Fibroblast of peridontal ligament (primary cell): ENCODE data around the gene REEP3.
"Not testable (repeated sequence)": the region's sequence is repeated elsewhere in the genome, so short reads cannot be mapped to it uniquely, and the experiment has no call there.

ENCODE experiments used
- DNase-seq: peaks from one replicate; pipeline ENCODE4 v3.0.0-alpha.2; 2010; ENCODE audit errors: extremely low read depth

The REEP3 gene

GRCh38 chr10:63549810-63550209, 28.6 kb downstream of the REEP3 start:
- DNase-seq = no peak

GRCh38 chr10:63553031-63553430, 31.8 kb downstream of the REEP3 start:
- DNase-seq = peak; percentile 73

DNA sequence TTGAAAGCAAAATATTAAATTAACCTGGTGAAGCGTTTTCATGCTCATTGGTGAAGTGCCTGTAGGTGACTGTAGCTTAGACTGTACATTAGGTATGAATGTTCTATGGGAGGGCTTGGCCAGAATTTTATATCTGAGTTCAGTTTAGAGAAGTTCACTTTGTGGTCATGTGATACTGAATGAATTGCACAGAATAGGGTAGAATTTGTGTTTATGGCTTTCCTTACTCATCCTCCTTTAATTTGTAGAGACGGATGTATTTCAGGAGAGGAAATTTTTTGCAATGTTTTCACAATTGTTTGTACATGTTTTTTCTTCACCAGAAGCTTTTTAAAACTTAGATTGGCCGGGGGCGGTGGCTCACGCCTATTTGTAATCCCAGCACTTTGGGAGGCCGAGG, 32.3 kb downstream of the REEP3 start:
- peak; percentile 21 for DNase-seq

GRCh38 chr10:63554657-63555056, 33.5 kb downstream of the REEP3 start:
- DNase-seq = peak; percentile 90

DNA sequence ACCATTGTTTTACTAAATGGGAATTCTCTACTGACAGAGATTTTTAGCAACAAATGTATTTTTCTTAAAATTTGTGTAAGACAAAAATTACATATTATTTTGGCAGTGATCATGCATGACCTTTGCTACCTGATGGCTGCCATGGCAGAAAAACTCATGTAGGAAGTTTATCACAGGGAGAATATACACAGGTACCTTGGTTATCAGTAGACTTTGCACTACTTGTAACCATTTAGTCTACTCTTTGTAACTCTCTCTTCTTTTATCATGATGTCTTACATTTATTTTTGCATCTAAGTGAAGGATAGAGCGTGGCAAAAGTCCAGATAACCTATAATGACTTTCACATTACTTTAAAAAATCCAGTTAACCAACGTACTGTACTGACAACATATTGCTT, 34.1 kb downstream of the REEP3 start:
- DNase-seq = peak; percentile 24

GRCh38 chr10:63558132-63558784, 37.1 kb downstream of the REEP3 start:
- DNase-seq = no peak

DNA sequence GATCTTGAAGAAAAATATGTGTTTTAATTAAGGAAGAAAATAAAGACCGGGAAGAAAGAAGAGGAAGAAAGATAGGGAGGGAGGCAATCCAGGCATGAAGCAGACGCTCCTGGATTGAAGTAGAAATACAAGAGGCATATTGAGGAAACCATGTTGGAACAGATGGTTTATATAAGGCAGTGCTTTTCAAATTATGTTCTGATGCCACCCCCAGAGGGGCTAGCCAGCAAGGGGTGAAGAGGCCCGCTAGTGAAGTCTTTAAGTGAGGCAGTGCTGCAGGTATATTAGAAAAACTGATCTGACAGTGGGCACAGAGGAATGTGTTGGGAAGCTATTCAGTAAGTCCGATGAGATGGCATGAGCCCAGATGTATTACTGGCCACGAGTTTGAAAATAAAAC, 40.1 kb downstream of the REEP3 start:
- no peak for DNase-seq

- no peak for DNase-seq
Observed at GRCh38 chr10:63562391-63562790, 41.2 kb downstream of the REEP3 start.

GRCh38 chr10:63562857-63563256, 41.7 kb downstream of the REEP3 start:
- no peak for DNase-seq

DNA sequence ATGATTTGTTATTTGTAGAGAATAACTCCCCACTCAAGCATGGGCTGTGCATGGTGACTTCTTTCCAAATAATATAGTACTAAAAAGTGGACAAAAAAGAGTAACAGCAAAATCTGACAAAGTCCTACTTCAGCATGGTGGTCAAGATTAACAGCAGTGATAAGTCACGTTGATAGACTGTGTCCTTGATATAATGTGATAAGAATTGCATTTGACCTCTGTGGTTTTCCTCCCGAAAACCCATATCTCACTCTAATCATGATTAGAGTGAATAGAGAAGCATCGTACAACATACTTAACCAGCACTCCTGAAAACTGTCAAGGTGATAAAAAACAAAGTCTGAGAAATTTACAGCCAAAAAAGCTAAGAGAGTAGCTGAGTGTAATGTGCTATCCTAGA, 42.4 kb downstream of the REEP3 start:
- DNase-seq = no peak

DNA sequence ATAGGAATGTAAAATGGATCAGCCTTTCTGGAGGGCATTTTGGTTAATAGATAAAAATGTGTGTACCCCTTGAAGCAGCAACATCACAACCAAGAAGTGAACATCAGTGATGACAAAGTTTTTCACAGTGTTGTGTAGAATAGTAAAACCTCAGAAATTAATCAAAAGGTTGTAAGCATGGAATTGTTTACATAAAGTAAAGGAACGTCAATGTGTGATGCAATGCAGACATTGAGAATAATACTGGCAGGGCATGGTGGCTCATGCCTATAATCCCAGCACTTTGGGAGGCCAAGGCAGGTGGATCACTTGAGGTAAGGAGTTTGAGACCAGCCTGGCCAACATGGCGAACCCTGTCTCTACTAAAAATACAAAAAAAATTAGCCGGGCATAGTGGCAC, 43.5 kb downstream of the REEP3 start:
- DNase-seq = not testable (repeated sequence)

DNA sequence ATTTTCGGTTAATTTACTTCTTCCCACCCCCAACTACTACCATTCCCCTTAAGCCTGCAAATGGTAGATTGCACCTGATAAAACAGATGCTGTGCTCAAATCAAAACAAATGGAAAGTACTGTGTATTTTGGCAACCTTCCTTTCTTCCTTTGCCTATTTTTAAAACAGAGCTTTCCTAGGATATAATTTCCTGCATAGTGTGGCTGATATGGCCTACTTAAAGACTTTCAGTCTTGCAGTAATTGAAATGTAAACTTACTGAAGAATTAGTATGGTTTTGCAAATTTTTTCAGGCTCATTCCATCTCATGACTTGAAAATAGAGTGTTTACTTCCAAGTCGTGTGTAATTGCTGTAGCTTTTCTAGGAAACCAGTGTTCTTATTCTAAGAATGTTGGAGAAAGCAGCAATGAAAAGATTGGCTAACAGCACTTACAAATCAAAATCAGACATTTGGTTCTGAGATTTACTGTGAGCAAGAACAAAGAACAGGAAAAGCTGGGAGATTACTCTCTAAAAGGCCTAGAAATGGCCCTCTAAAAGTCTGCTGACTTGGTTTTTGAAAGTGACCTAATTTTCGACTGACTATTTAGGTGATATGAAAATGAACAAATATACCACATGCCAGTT, 52.0 kb downstream of the REEP3 start:
- DNase-seq = peak; percentile 96

- no peak for DNase-seq
Observed at GRCh38 chr10:63574011-63574410, 52.8 kb downstream of the REEP3 start.

DNA sequence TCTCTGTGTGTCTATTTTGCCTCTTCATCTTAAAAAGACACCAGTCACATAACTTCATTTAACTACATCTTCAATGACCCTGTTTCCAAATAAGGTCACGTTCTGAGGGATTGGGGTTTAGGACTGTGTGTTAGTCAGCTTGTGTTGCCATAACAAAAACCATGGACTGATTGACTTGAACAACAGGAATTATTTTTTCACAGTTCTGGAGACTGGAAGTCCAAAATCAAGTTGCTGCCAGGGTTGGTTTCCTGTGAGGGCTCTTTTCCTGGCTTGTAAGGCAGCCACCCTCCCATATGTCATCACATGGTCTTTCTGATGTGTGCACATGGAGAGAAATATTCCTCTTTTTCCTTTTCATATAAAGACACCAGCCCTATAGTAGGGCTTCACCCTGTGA, 55.3 kb downstream of the REEP3 start:
- DNase-seq = no peak

- no peak for DNase-seq
Observed at GRCh38 chr10:63578501-63578900, 57.3 kb downstream of the REEP3 start.

DNA sequence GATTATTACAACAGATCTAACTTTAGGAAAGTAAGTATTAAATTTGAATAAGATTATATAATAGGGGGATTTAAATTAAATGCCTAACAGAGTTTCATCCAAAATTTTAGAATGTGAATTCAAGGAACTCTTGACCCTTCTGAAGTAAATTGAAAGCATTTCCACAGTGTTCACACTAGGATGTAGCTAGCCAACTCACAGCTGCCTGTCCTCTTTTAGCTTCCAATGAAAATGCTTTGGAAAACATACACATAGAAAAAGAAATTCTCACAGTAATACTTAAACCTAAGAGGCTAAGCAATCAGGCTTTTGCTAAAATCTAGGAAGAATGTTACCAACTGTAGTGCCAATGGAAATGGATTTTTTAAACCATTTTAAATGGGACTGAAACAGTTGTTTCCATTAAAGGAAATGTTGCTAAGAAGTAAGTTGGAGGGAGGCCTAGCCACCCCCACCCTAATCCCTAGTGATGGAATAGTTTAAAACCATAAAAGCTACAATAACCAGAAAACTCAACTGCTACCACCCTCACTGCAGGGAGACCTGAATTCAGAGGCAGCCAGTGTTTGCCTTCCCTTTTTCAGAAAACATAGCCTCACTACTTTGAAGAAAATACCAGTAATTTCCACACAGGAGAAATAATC, 58.3 kb downstream of the REEP3 start:
- DNase-seq = peak; percentile 56

DNA sequence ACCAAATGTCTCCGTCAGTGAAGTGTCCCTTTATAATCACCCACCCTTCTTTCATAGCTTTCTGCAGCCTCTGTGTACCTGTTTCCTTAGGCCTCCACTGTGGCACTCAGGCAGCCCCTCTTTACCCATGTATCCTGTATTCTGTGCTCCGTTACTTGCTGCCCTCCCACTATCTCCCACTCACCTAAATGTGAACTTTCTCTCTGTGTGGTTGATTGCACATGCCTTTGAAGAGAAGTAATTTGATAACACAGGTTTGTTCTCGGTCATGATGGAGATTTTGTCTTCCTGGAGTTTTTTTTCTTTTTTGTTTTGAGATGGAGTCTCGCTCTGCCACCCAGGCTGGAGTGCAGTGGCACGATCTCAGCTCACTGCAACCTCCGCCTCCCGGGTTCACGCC, 61.5 kb downstream of the REEP3 start:
- DNase-seq = no peak

DNA sequence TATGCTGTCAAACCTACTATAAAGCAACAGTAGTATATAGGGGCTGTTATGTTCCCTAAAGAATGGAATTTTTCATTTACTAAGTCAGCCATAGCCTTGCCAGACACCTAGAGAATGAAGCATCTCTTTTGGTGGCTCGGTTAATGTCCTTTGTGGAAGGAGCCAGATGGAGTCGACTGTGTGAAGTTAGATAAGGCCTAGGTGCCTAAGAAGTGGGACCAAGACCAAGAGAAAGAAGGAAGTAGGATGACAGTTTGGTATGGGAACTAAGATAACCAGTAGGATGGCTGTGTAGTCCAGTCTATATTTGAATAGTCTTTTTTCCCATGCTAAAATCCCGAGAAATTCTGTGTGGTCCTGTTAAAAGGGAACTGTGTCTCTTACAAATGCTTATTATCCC, 62.2 kb downstream of the REEP3 start:
- DNase-seq = no peak

DNA sequence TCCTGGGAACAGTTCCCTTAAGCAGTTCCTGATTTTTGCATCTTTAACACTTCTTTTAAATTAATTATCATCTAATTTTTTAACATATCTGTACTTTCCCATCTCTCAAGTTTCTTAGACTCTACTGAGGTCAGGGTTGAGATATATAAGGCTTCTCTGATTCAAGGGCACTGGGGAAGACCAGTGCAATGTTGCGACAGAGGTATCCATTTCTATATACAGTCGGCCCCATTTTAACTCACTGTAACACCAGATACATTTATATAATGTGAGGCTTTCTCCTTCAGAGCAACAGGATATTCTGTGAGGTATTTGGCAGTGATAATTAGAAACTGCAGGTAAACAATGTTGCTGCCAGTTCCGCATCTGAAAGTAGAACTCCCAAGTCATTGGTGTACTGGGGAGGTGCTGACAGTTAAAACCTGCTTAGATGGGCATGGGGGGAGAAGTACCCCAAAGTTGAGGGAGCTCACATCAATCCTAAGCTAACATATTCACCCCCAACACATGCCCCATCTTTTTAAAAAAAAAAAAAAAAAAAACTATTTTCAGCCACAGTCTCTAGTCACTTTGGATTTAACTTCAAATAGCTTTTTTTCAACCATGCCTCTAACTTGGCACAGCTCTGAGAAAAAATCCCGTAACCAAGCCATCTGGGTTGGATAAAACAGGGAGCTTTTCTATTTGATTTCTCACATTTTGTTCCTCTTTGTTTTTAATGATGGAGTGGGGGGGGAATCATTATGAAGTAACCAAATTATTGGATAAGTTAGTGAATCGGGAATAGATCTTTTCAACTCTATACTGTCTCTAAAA, 62.9 kb downstream of the REEP3 start:
- DNase-seq = peak; percentile 59

- DNase-seq = no peak
Observed at GRCh38 chr10:63584725-63585035, 63.5 kb downstream of the REEP3 start.

DNA sequence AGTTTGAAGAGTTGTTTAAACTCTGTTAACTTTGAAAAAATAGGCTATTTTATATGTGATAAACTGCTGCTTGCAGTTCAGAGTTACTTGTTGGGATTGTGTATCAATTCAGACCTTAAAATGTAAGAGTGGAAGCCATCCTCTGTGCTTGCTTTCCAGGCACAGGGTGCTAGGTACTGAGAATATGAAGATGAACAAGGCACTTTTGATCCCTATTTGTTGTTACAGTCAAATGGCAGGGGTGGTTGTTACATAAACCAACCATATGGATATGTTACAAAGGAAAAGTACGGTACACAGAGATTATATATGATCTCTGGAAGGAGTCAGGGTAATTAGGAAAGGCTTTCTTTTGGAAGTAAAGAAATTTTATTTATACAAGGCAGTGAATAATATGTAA, 63.8 kb downstream of the REEP3 start:
- DNase-seq = no peak

- DNase-seq = peak; percentile 39
Observed at GRCh38 chr10:63586043-63586442, 64.8 kb downstream of the REEP3 start.

DNA sequence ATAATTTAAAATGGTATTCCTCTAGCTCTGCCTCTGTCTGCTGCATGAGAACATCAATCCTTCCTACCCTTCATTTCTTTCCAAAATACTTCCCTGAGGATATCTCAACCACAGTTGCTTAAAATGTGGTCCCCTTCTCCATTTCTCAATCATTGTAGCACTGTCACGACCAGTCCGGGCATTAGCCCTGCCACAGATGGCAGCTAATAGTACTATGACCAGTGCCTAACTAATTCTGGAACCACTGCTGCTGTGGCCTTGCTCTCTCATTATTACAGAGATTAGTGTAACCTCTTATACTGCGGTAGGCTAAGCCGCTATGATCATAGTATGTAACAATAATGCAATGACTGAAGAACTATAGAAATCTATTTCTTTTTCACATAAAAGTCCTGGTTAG, 66.0 kb downstream of the REEP3 start:
- DNase-seq = no peak
